PC-3 (cell line): Measurements from ENCODE around the gene ALS2CL. TPM values are rescaled to one million over a fixed set of nuclear protein-coding genes. Genes with fewer than 3 reads are reported as not detected.

ENCODE experiments used
- ATAC-seq: fragments of 200-7000 bp; cut with Tn5 transposase; 2 replicates; pipeline ENCODE4 v1.9.1; 2020; ENCODE audit warnings: mild to moderate bottlenecking, moderate library complexity
- BruUV-seq: library from RNA; stranded (reverse); fragments of 400-500 nt; replicated peaks from 2 replicates; lab custom pipeline; 2021; lab: Mats Ljungman, UMichigan
- CTCF ChIA-PET: fragments of 300-600 bp; sonication (Branson Sonifier 250); formaldehyde crosslinking; loops from one replicate; lab custom pipeline; 2022; ENCODE audit warnings: antibody characterized with exemption; lab: Charles Lee
- POLR2A ChIA-PET: fragments of 300-600 bp; sonication (Branson Sonifier 250); formaldehyde crosslinking; loops from one replicate; lab custom pipeline; 2022; ENCODE audit warnings: antibody characterized with exemption; ENCODE audit not compliant: unreplicated experiment; lab: Charles Lee
- DNase-seq: peaks from one replicate; pipeline ENCODE4 v3.0.0-alpha.2; 2015
- H2AFZ ChIP-seq: fragments of 300-600 bp; sonication (generic); 2 replicates; pipeline ENCODE4 v1.6.0; 2016; ENCODE audit warnings: antibody characterized with exemption, low read length
- H3F3A ChIP-seq: fragments of 300-600 bp; sonication (generic); one replicate; pipeline ENCODE4 v1.6.0; 2017; ENCODE audit warnings: antibody characterized with exemption, low read length, control low read depth, mild to moderate bottlenecking; ENCODE audit not compliant: unreplicated experiment
- H3K27ac ChIP-seq: fragments of 300-600 bp; sonication (generic); 2 replicates; pipeline ENCODE4 v1.5.1; 2016; ENCODE audit warnings: mild to moderate bottlenecking, low read length
- H3K27me3 ChIP-seq: fragments of 300-600 bp; sonication (generic); 2 replicates; pipeline ENCODE4 v1.6.1; 2016; ENCODE audit warnings: low read length, mixed read lengths
- H3K36me3 ChIP-seq: fragments of 300-600 bp; sonication (generic); 2 replicates; pipeline ENCODE4 v1.6.1; 2016; ENCODE audit warnings: low read depth, mixed run types, low read length, mixed read lengths
- H3K4me1 ChIP-seq: fragments of 300-600 bp; sonication (generic); 2 replicates; pipeline ENCODE4 v1.5.1; 2016; ENCODE audit warnings: low read length; ENCODE audit not compliant: insufficient read depth
- H3K4me2 ChIP-seq: fragments of 300-600 bp; sonication (generic); 2 replicates; pipeline ENCODE4 v1.6.0; 2016; ENCODE audit warnings: low read length
- H3K4me3 ChIP-seq: fragments of 300-600 bp; sonication (generic); 2 replicates; pipeline ENCODE4 v1.5.1; 2016; ENCODE audit warnings: mild to moderate bottlenecking, low read length, mixed read lengths
- H3K79me2 ChIP-seq: fragments of 300-600 bp; sonication (generic); 2 replicates; pipeline ENCODE4 v1.6.1; 2017; ENCODE audit warnings: low read length, mixed read lengths
- H3K9ac ChIP-seq: fragments of 300-600 bp; sonication (generic); 2 replicates; pipeline ENCODE4 v1.6.0; 2016; ENCODE audit warnings: mild to moderate bottlenecking, low read length
- H3K9me2 ChIP-seq: fragments of 300-600 bp; sonication (generic); replicated peaks from 2 replicates; pipeline ENCODE4 v1.6.1; 2016; ENCODE audit warnings: mixed run types, low read length, mixed read lengths
- H3K9me3 ChIP-seq: fragments of 300-600 bp; sonication (generic); 2 replicates; pipeline ENCODE4 v1.6.1; 2016; ENCODE audit warnings: low read length, mixed read lengths
- H4K20me1 ChIP-seq: fragments of 300-600 bp; sonication (generic); 2 replicates; pipeline ENCODE4 v1.6.1; 2016; ENCODE audit warnings: low read length, mixed read lengths
- EZH2 ChIP-seq: fragments of 300-600 bp; sonication (generic); IDR thresholded peaks from one replicate; pipeline ENCODE4 v1.6.1; 2017; ENCODE audit warnings: antibody characterized with exemption, mild to moderate bottlenecking, low read length; ENCODE audit not compliant: unreplicated experiment
- EZH2phosphoT487 ChIP-seq: fragments of 300-600 bp; sonication (generic); IDR thresholded peaks from 2 replicates; pipeline ENCODE4 v1.6.1; 2018; ENCODE audit warnings: mild to moderate bottlenecking, antibody characterized with exemption, low read length, borderline replicate concordance
- intact Hi-C: fragments of 100-400 bp; cut with micrococcal nuclease; formaldehyde crosslinking; loops from 2 replicates; pipeline ENCODE4 v1.9.0; 2023
- total RNA-seq: library from RNA; depleted of rRNA; stranded (reverse); fragments of >200 nt; gene quantifications from 2 replicates; pipeline ENCODE4 v1.2.3, GENCODE V29; 2014
- TF ChIP-seq, protein P1 (sequence below): fragments of 300-600 bp; sonication (generic); conservative IDR thresholded peaks from 2 replicates; pipeline ENCODE4 v1.5.1; 2017; ENCODE audit warnings: antibody characterized with exemption, low read depth, mild to moderate bottlenecking, low read length

Gene ALS2CL
- total RNA-seq, 1 experiment from 2014 or later, result 30.1 TPM

DNA sequence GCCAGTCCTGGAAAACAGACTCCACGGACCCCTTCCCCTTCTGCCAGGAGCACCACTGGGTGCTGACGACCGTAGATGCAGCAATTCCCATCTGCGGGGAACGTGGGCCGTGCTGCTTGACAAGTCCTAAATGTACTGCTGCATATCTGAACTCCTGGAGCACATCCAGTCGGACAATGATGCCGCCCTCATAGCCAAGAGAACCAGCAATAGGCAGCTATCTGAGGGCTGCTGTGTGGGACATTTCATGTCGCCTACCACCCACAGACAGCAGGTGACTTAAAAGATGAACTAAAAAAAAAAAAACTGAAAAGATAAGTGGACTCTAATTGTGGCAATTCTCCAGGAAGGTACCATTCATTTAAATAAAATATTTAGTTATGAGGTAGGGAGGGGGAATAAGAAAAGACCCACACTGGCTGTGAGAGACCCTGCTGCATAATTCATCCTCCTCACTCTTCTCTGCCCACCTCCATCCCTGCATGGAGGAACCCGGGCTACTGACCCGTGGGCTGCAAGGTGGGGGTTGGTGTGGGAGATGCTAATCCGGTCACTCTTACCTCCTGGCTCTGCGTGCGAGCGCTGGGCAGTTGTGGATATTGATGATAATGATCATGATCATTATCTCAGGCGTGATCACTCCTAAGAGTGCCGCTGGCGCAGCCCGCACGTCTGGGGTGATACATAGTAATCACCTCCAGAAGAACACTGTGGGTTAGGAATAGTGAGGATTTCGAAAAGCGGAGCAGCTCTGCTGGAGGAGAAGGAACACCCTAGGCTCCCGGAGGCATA is 28.3 kb downstream of the ALS2CL start:
- no TSS peak for BruUV-seq
- no peak for TF ChIP-seq EZH2
- H4K20me1 ChIP-seq, result no peaks in the 10 kb centered on the region
- H3K9me2 ChIP-seq, result no peaks in the 10 kb centered on the region
- no peak overlapping the region for H3K4me3 ChIP-seq
- DNase-seq, result no peak
- CTCF ChIA-PET, result no interaction called here
- no peaks in the 10 kb centered on the region for H3K27me3 ChIP-seq
- H3K27ac ChIP-seq, result no peak overlapping the region
- H3F3A ChIP-seq, result no peaks in the 10 kb centered on the region
- H2AFZ ChIP-seq, result no peak overlapping the region
- H3K4me2 ChIP-seq, result no peak overlapping the region
- H3K9ac ChIP-seq, result no peak overlapping the region
- intact Hi-C loops, result no loop called here
- H3K36me3 ChIP-seq, result no peaks in the 10 kb centered on the region
- H3K79me2 ChIP-seq, result no peaks in the 10 kb centered on the region
- POLR2A ChIA-PET, result no interaction called here
- no peaks in the 10 kb centered on the region for H3K9me3 ChIP-seq
- peaks cover 9% of the 10 kb centered on the region for H3K4me1 ChIP-seq
- no peak for ATAC-seq

DNA sequence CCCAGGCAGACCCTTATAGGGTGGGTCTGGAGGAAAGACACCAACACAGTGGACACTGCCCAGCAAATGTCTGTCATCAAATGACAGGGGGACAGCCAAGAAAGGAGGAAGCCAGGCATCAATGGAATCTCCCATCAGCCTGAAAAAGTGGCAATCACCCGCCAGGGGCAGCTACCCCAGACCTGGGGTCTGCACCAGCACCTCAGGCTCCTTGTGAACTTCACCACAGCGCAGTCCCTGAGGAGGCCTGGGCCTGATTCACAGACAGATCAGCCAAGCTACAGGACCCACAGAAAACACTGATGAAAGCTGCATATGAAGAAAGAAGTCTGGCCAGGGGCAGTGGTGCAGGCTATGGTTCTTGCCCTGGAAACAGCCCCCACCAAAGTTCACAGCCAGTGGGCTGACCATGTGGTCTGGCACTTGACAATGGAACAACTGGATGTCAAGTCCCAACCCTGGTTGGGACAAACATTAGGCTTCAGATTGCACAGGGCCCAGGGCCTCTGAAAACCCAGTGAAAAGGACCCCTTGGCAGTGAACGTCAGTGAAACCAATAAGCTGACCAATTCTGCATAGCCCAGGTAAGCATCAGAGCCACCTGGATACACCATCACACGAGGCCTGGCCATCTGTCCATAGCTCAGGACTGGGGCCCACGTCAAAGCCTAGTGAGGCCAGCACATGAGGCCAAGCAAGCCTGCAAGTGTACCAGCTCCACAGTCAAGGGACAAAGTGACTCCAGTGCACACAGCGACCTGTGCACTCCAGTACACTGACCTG is 29.1 kb downstream of the ALS2CL start:
- no peak overlapping the region for H3K27ac ChIP-seq
- no peaks in the 10 kb centered on the region for H3K79me2 ChIP-seq
- no peaks in the 10 kb centered on the region for H3K27me3 ChIP-seq
- no peak for ATAC-seq
- TF ChIP-seq EZH2 (no peak), EZH2phosphoT487 (no peak)
- TF ChIP-seq, protein P1, sequence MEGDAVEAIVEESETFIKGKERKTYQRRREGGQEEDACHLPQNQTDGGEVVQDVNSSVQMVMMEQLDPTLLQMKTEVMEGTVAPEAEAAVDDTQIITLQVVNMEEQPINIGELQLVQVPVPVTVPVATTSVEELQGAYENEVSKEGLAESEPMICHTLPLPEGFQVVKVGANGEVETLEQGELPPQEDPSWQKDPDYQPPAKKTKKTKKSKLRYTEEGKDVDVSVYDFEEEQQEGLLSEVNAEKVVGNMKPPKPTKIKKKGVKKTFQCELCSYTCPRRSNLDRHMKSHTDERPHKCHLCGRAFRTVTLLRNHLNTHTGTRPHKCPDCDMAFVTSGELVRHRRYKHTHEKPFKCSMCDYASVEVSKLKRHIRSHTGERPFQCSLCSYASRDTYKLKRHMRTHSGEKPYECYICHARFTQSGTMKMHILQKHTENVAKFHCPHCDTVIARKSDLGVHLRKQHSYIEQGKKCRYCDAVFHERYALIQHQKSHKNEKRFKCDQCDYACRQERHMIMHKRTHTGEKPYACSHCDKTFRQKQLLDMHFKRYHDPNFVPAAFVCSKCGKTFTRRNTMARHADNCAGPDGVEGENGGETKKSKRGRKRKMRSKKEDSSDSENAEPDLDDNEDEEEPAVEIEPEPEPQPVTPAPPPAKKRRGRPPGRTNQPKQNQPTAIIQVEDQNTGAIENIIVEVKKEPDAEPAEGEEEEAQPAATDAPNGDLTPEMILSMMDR, result no peak
- no peak overlapping the region for H3K9ac ChIP-seq
- no peak overlapping the region for H2AFZ ChIP-seq
- peaks cover 13% of the 10 kb centered on the region for H3K4me1 ChIP-seq
- no TSS peak for BruUV-seq
- H3F3A ChIP-seq, result no peaks in the 10 kb centered on the region
- no peaks in the 10 kb centered on the region for H4K20me1 ChIP-seq
- H3K9me2 ChIP-seq, result no peaks in the 10 kb centered on the region
- H3K36me3 ChIP-seq, result no peaks in the 10 kb centered on the region
- intact Hi-C loops, result no loop called here
- no peaks in the 10 kb centered on the region for H3K9me3 ChIP-seq
- no peak for DNase-seq
- H3K4me3 ChIP-seq, result no peak overlapping the region
- ChIA-PET CTCF (interaction anchor here (0.6 to 1.0 kb wide), 2 partner anchors 29 to 245 kb away, joined by 3 read pairs; partner anchors contain the start of gene ALS2CL), POLR2A (interaction anchor here (0.5 kb wide), 1 partner anchor 181 kb away, joined by 4 read pairs; no protein-coding TSS in a partner anchor)
- H3K4me2 ChIP-seq, result no peak overlapping the region

DNA sequence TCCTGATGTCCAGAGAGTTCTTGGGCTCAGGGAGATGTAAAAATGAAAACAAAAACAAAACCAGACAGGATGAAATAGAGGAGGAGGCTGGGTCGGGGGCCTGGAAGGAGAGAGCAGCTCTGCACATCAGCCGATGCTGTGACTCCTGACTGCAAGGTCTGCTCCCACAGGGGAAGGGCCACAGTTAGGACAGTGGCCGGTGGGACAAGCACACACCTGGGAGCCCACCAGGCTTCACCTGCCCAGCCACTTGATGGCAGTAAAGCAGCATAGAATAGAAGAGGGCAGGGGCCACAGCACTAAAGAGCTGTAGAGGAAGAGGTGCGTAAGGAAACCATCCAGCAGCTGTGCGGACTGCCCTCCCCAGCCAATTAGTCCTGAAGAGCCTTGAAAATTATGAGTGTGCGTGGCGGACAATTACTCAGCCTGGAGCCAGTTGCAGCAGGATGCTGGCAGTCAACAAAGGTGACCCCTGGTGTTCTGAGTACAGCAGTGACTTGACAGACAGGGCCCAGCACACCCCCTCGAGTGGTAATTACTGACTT is 29.8 kb downstream of the ALS2CL start:
- ATAC-seq (peak; percentile 8; the same call in 1 of the 2 replicates), DNase-seq (peak; percentile 41)
- no peaks in the 10 kb centered on the region for H3K9me2 ChIP-seq
- H3K79me2 ChIP-seq, result no peaks in the 10 kb centered on the region
- POLR2A ChIA-PET, result interaction anchor here (0.5 kb wide), 1 partner anchor 182 kb away, joined by 4 read pairs; no protein-coding TSS in a partner anchor
- no peak overlapping the region for H3K9ac ChIP-seq
- BruUV-seq, result no TSS peak
- H3K36me3 ChIP-seq, result no peaks in the 10 kb centered on the region
- no peak overlapping the region for H3K4me3 ChIP-seq
- no peaks in the 10 kb centered on the region for H4K20me1 ChIP-seq
- intact Hi-C loops, result no loop called here
- CTCF ChIA-PET, result interaction anchor here (0.6 to 1.0 kb wide), 2 partner anchors 30 to 246 kb away, joined by 3 read pairs; partner anchors contain the start of gene ALS2CL
- no peaks in the 10 kb centered on the region for H3K27me3 ChIP-seq
- peaks cover 13% of the 10 kb centered on the region for H3K4me1 ChIP-seq
- H3K4me2 ChIP-seq, result no peak overlapping the region
- no peak overlapping the region for H3K27ac ChIP-seq
- H2AFZ ChIP-seq, result no peak overlapping the region
- no peak for TF ChIP-seq EZH2
- TF ChIP-seq, protein P1, result peak; percentile 57
- TF ChIP-seq EZH2phosphoT487, result no peak
- no peaks in the 10 kb centered on the region for H3K9me3 ChIP-seq
- H3F3A ChIP-seq, result no peaks in the 10 kb centered on the region
